Measurements from ENCODE around the gene ANAPC16. TPM values are rescaled to one million over a fixed set of nuclear protein-coding genes. Genes with fewer than 3 reads are reported as not detected.
"Not testable (repeated sequence)": the region's sequence is repeated elsewhere in the genome, so short reads cannot be mapped to it uniquely, and the experiment has no call there.

ANAPC16 gene
- total and polyA plus RNA-seq, 2 experiments from 2014 or later = 77.5 to 126 TPM

GRCh38 chr10:72277996-72278667 is 62.3 kb downstream of the ANAPC16 start:
- no peak overlapping the region; the same call in 1 of the 2 replicates for H3K27ac ChIP-seq (ENCODE audit: low read depth)
- H3K36me3 Mint-ChIP-seq (ENCODE audit: low read depth) = peaks cover 28% of the 10 kb centered on the region
- peaks cover 19% of the 10 kb centered on the region; the same call in 1 of the 2 replicates for H3F3A ChIP-seq (replicated peaks; ENCODE audit: low read depth)
- no peak overlapping the region for H2AFZ ChIP-seq
- H3K27me3 Mint-ChIP-seq (ENCODE audit: insufficient read depth, low read depth, poor library complexity) = peaks cover 18% of the 10 kb centered on the region
- no peaks in the 10 kb centered on the region for H3K9me2 ChIP-seq (ENCODE audit: insufficient read depth)
- peaks cover 24% of the 10 kb centered on the region for H3K4me1 Mint-ChIP-seq
- no peak overlapping the region for H3K4me3 ChIP-seq
- peaks cover 10% of the 10 kb centered on the region for H4K20me1 ChIP-seq (replicated peaks; ENCODE audit: insufficient read depth)
- H3K4me3 Mint-ChIP-seq = no peak overlapping the region
- no peak for TF ChIP-seq ZNF331 (CRISPR knock-in tag; IDR thresholded peaks at IDR 0.05; ENCODE audit: low read depth)
- no peak for TF ChIP-seq NANOG (IDR thresholded peaks at IDR 0.05; ENCODE audit: borderline replicate concordance)
- TF ChIP-seq CREB1 (CRISPR knock-in tag; IDR thresholded peaks at IDR 0.05; ENCODE audit: low read depth) = no peak
- TF ChIP-seq, protein P1, sequence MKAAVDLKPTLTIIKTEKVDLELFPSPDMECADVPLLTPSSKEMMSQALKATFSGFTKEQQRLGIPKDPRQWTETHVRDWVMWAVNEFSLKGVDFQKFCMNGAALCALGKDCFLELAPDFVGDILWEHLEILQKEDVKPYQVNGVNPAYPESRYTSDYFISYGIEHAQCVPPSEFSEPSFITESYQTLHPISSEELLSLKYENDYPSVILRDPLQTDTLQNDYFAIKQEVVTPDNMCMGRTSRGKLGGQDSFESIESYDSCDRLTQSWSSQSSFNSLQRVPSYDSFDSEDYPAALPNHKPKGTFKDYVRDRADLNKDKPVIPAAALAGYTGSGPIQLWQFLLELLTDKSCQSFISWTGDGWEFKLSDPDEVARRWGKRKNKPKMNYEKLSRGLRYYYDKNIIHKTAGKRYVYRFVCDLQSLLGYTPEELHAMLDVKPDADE (IDR thresholded peaks at IDR 0.05) = no peak
- no peak for TF ChIP-seq ZNF114 (CRISPR knock-in tag; IDR thresholded peaks at IDR 0.05)
- TF ChIP-seq STAT1 (IDR thresholded peaks at IDR 0.05; ENCODE audit: unreplicated experiment) = no peak
- peaks cover 6% of the 10 kb centered on the region for H3K36me3 ChIP-seq (ENCODE audit: insufficient read depth)
- peaks cover 22% of the 10 kb centered on the region for H3K79me2 ChIP-seq (replicated peaks; ENCODE audit: insufficient read depth)
- no peaks in the 10 kb centered on the region for H3K27me3 ChIP-seq (ENCODE audit: insufficient read depth)
- peaks cover 13% of the 10 kb centered on the region for H3K4me1 ChIP-seq (ENCODE audit: insufficient read depth)
- no peak overlapping the region for H3K4me2 ChIP-seq
- no peak for DNase-seq (ENCODE audit: low spot score)
- no peak overlapping the region for H3K27ac Mint-ChIP-seq
- no peak for ATAC-seq
- no peaks in the 10 kb centered on the region for H3K9me3 Mint-ChIP-seq

GRCh38 chr10:72278668-72279393 is 63.0 kb downstream of the ANAPC16 start:
- peaks cover 10% of the 10 kb centered on the region for H4K20me1 ChIP-seq (replicated peaks; ENCODE audit: insufficient read depth)
- H3K36me3 ChIP-seq (ENCODE audit: insufficient read depth) = peaks cover 6% of the 10 kb centered on the region
- no peak overlapping the region for H3K4me3 ChIP-seq
- H3K4me2 ChIP-seq = no peak overlapping the region
- no peak overlapping the region for H3K27ac Mint-ChIP-seq
- H2AFZ ChIP-seq = no peak overlapping the region
- DNase-seq (ENCODE audit: low spot score) = no peak
- H3K9me2 ChIP-seq (ENCODE audit: insufficient read depth) = no peaks in the 10 kb centered on the region
- peaks cover 24% of the 10 kb centered on the region for H3K4me1 Mint-ChIP-seq
- peaks cover 16% of the 10 kb centered on the region for H3K27me3 Mint-ChIP-seq (ENCODE audit: insufficient read depth, low read depth, poor library complexity)
- peaks cover 21% of the 10 kb centered on the region for H3K79me2 ChIP-seq (replicated peaks; ENCODE audit: insufficient read depth)
- no peak for ATAC-seq
- H3K36me3 Mint-ChIP-seq (ENCODE audit: low read depth) = peaks cover 27% of the 10 kb centered on the region
- H3K27me3 ChIP-seq (ENCODE audit: insufficient read depth) = no peaks in the 10 kb centered on the region
- peaks cover 13% of the 10 kb centered on the region for H3K4me1 ChIP-seq (ENCODE audit: insufficient read depth)
- TF ChIP-seq CTCF (conservative IDR thresholded peaks at IDR 0.05; ENCODE audit: low read depth in 2 of 2) = peak; percentile 13 to 37; a peak in 1 of 4 replicates
- TF ChIP-seq CREB1 (CRISPR knock-in tag; IDR thresholded peaks at IDR 0.05; ENCODE audit: low read depth) = no peak
- no peak for TF ChIP-seq REST (IDR thresholded peaks at IDR 0.05; ENCODE audit: unreplicated experiment)
- peaks cover 19% of the 10 kb centered on the region; the same call in 1 of the 2 replicates for H3F3A ChIP-seq (replicated peaks; ENCODE audit: low read depth)
- no peaks in the 10 kb centered on the region for H3K9me3 Mint-ChIP-seq
- no peak overlapping the region for H3K4me3 Mint-ChIP-seq
- no peak overlapping the region for H3K27ac ChIP-seq (ENCODE audit: low read depth)

DNA sequence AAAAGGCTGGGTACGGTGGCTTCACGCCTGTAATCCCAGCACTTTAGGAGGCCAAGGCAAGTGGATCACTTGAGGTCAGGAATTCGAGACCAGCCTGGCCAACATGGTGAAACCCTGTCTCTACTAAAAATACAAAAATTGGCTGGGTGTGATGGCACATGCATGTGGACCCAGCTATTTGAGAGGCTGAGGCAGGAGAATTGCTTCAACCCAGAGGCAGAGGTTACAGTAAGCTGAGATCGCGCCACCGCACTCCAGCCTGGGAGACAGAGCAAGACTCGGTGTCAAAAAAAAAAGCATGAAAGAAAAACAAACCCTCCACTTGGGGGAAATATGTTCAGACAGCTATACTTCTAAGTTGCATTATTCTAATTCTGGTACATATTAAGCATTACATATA is 63.8 kb downstream of the ANAPC16 start:
- Mint-ChIP-seq H3K36me3 (ENCODE audit: low read depth) (peaks cover 22% of the 10 kb centered on the region), H3K27me3 (ENCODE audit: insufficient read depth, low read depth, poor library complexity) (peaks cover 12% of the 10 kb centered on the region)
- not testable (repeated sequence) for H3K4me3 Mint-ChIP-seq

More for the DNA sequence above, 63.8 kb downstream of the ANAPC16 start:
- peaks cover 19% of the 10 kb centered on the region; the same call in 1 of the 2 replicates for H3F3A ChIP-seq (replicated peaks; ENCODE audit: low read depth)
- DNase-seq (ENCODE audit: low spot score); H3K9me3 Mint-ChIP-seq; H3K4me2 ChIP-seq; H3K27me3 ChIP-seq (ENCODE audit: insufficient read depth); H3K36me3 ChIP-seq (ENCODE audit: insufficient read depth); H2AFZ ChIP-seq; ATAC-seq; H3K9me2 ChIP-seq (ENCODE audit: insufficient read depth); H3K27ac Mint-ChIP-seq; H3K4me3 ChIP-seq; H3K27ac ChIP-seq (ENCODE audit: low read depth): not testable (repeated sequence)
- peaks cover 14% of the 10 kb centered on the region for H3K79me2 ChIP-seq (replicated peaks; ENCODE audit: insufficient read depth)
- peaks cover 10% of the 10 kb centered on the region for H4K20me1 ChIP-seq (replicated peaks; ENCODE audit: insufficient read depth)
- peaks cover 24% of the 10 kb centered on the region for H3K4me1 Mint-ChIP-seq
- H3K4me1 ChIP-seq (ENCODE audit: insufficient read depth) = peaks cover 13% of the 10 kb centered on the region

All from GM23338 (cell line).